Gastrocnemius medialis (tissue), 4 donors: ENCODE data around the gene HES5. TPM values are rescaled to one million over a fixed set of nuclear protein-coding genes. Genes with fewer than 3 reads are reported as not detected.
A peak's percentile ranks its signal among the peaks of the same experiment; 100 is the strongest.

Experiments
- ATAC-seq, 2 donors: fragments of 150-250 bp; one replicate each; pipeline ENCODE4 v1.9.1; 2016
- DNase-seq, 2 donors: peaks; one replicate each; pipeline ENCODE4 v3.0.0-alpha.2; 2019
- H3K27ac ChIP-seq, 4 donors: fragments of 200-600 bp; sonication (generic); 1 replicate in 1 of 4; 2 replicates in 3 of 4; pipeline ENCODE4 v1.5.1; 2016 to 2018; ENCODE audit warnings: mild to moderate bottlenecking in 2 of 4, moderate library complexity in 1 of 4
- H3K27me3 ChIP-seq, 3 donors: fragments of 200-600 bp; sonication (generic) in 2 of 3; 1 replicate in 1 of 3; 2 replicates in 2 of 3; pipeline versions ENCODE4 v1.5.1 to v1.6.0; 2016 to 2019; ENCODE audit warnings: mild to moderate bottlenecking in 1 of 3, moderate library complexity in 1 of 3
- H3K36me3 ChIP-seq, 2 donors: fragments of 200-600 bp; sonication (generic) in 1 of 2; one replicate each; pipeline ENCODE4 v1.5.1; 2017 to 2018
- H3K4me1 ChIP-seq, 2 donors: fragments of 200-600 bp; sonication (generic) in 1 of 2; one replicate each; pipeline ENCODE4 v1.5.1; 2016 to 2017; ENCODE audit warnings: mild to moderate bottlenecking in 2 of 2
- H3K4me3 ChIP-seq, 4 donors: fragments of 200-600 bp; sonication (generic) in 3 of 4; 1 replicate in 1 of 4; 2 replicates in 3 of 4; pipeline ENCODE4 v1.5.1; 2016 to 2019; ENCODE audit warnings: mild to moderate bottlenecking in 2 of 4
- H3K9me3 ChIP-seq, 3 donors: fragments of 200-600 bp; sonication (generic) in 2 of 3; 1 replicate in 1 of 3; 2 replicates in 2 of 3; pipeline ENCODE4 v1.5.1; 2016 to 2019
- CTCF ChIP-seq, 5 experiments: fragments of 450-650 bp in 3 of 5; fragments of 200-600 bp in 2 of 5; sonication (generic) in 2 of 5; IDR thresholded peaks in 4 of 5; conservative IDR thresholded peaks in 1 of 5; 1 replicate in 4 of 5; 2 replicates in 1 of 5; pipeline ENCODE4 v1.5.1; 2016 to 2019; ENCODE audit warnings: antibody characterized with exemption in 5 of 5, mild to moderate bottlenecking in 3 of 5, moderate library complexity in 3 of 5
- POLR2A ChIP-seq, 2 donors: fragments of 450-650 bp; IDR thresholded peaks; one replicate each; pipeline ENCODE4 v1.6.1; 2017; ENCODE audit warnings: antibody characterized with exemption in 2 of 2, mild to moderate bottlenecking in 2 of 2, moderate library complexity in 2 of 2
- in situ Hi-C, 4 donors: fragments of 200-750 bp; cut with MboI; loops; one replicate each; pipeline versions ENCODE4 v1.15.0 to v1.8.0; 2017; ENCODE audit warnings: low sequenced_read_pairs in 4 of 4
- intact Hi-C: fragments of 100-400 bp; cut with DNase I; formaldehyde crosslinking; loops from one replicate; pipeline ENCODE4 v1.15.1; 2023; ENCODE audit warnings: low total_unique reads
- total RNA-seq, 4 donors: library from RNA; depleted of rRNA; stranded (reverse); fragments of >200 nt; gene quantifications; one replicate each; pipeline versions ENCODE4 v1.1.0 to v1.2.3, GENCODE V29; 2016

Gene HES5
- total RNA-seq, 4 donors from 2014 or later, result 0.49 TPM; not detected in 3

- DNase-seq, result no peak
- peaks cover 22 to 30% of the 10 kb centered on the region in 2 donors for H3K4me1 ChIP-seq
- no peaks in the 10 kb centered on the region for H3K9me3 ChIP-seq
- no peak overlapping the region for H3K27ac ChIP-seq
- in situ Hi-C loops, result loop anchor here in 1 of 4 donors (25.0 kb wide), 1 partner anchor 323 kb away; no protein-coding TSS in a partner anchor
- no peak for ATAC-seq
- TF ChIP-seq CTCF (IDR thresholded peaks at IDR 0.05 in 4 of 5, conservative IDR thresholded peaks at IDR 0.05 in 1 of 5) (no peak), POLR2A (IDR thresholded peaks at IDR 0.05) (no peak)
- H3K4me3 ChIP-seq, result no peak overlapping the region
- intact Hi-C loops, result no loop called here
- peaks cover 2 to 8% (median 6%) of the 10 kb centered on the region in 3 donors for H3K27me3 ChIP-seq
- no peaks in the 10 kb centered on the region for H3K36me3 ChIP-seq
Observed at GRCh38 chr1:2534687-2535441, 4.8 kb upstream of the HES5 start.

GRCh38 chr1:2534315-2534686 is 4.2 kb upstream of the HES5 start:
- no peak overlapping the region for H3K4me3 ChIP-seq
- ATAC-seq (no peak), DNase-seq (no peak)
- H3K36me3 ChIP-seq, result no peaks in the 10 kb centered on the region
- peaks cover 0 to 8% (median 6%) of the 10 kb centered on the region in 3 donors for H3K27me3 ChIP-seq
- H3K27ac ChIP-seq, result no peak overlapping the region
- in situ Hi-C loops, result loop anchor here in 1 of 4 donors (25.0 kb wide), 1 partner anchor 322 kb away; no protein-coding TSS in a partner anchor
- no peaks in the 10 kb centered on the region for H3K9me3 ChIP-seq
- peaks cover 26 to 32% of the 10 kb centered on the region in 2 donors for H3K4me1 ChIP-seq
- TF ChIP-seq CTCF (IDR thresholded peaks at IDR 0.05 in 4 of 5, conservative IDR thresholded peaks at IDR 0.05 in 1 of 5) (no peak), POLR2A (IDR thresholded peaks at IDR 0.05) (no peak)
- intact Hi-C loops, result no loop called here

- H3K27me3 ChIP-seq, result peaks cover 0 to 3% (median 2%) of the 10 kb centered on the region in 3 donors
- peaks cover 34 to 40% of the 10 kb centered on the region in 2 donors for H3K4me1 ChIP-seq
- H3K4me3 ChIP-seq, result no peak overlapping the region
- H3K27ac ChIP-seq, result no peak overlapping the region
- TF ChIP-seq POLR2A (IDR thresholded peaks at IDR 0.05) (no peak), CTCF (IDR thresholded peaks at IDR 0.05 in 4 of 5, conservative IDR thresholded peaks at IDR 0.05 in 1 of 5) (no peak)
- H3K9me3 ChIP-seq, result no peaks in the 10 kb centered on the region
- intact Hi-C loops, result no loop called here
- DNase-seq, result no peak
- H3K36me3 ChIP-seq, result no peaks in the 10 kb centered on the region
- no peak for ATAC-seq
- in situ Hi-C loops, result loop anchor here in 1 of 4 donors (25.0 kb wide), 1 partner anchor 321 kb away; no protein-coding TSS in a partner anchor
Observed at GRCh38 chr1:2533365-2533764, 3.3 kb upstream of the HES5 start.

- Histone ChIP-seq H3K27ac (peak overlapping the region in 3 of 4 donors; percentile 22 to 57 (median 57)), H3K27me3 (peaks cover 0 to 3% (median 0%) of the 10 kb centered on the region in 3 donors), H3K4me3 (no peak overlapping the region), H3K36me3 (no peaks in the 10 kb centered on the region), H3K9me3 (no peaks in the 10 kb centered on the region), H3K4me1 (peaks cover 40 to 48% of the 10 kb centered on the region in 2 donors)
- TF ChIP-seq POLR2A (IDR thresholded peaks at IDR 0.05) (no peak), CTCF (IDR thresholded peaks at IDR 0.05 in 4 of 5, conservative IDR thresholded peaks at IDR 0.05 in 1 of 5) (no peak)
- intact Hi-C loops (no loop called here), in situ Hi-C loops (loop anchor here in 1 of 4 donors (25.0 kb wide), 1 partner anchor 320 kb away; no protein-coding TSS in a partner anchor)
- no peak for ATAC-seq
- peak in 1 of 2 donors; percentile 72 for DNase-seq
Observed at GRCh38 chr1:2532485-2533160, 2.6 kb upstream of the HES5 start.
